Measurements from ENCODE around the gene IMP4. TPM values are rescaled to one million over a fixed set of nuclear protein-coding genes. Genes with fewer than 3 reads are reported as not detected.
A peak's percentile ranks its signal among the peaks of the same experiment; 100 is the strongest.

Gene IMP4
- total and polyA plus RNA-seq, 2 experiments from 2014 or later: 87.8 to 147 TPM

GRCh38 chr2:130345091-130345490 is 2.4 kb downstream of the IMP4 start:
- Histone ChIP-seq H3K27me3 (ENCODE audit: insufficient read depth) (no peaks in the 10 kb centered on the region), H3K79me2 (replicated peaks; ENCODE audit: insufficient read depth) (peaks cover 21% of the 10 kb centered on the region), H3K27ac (ENCODE audit: low read depth) (no peak overlapping the region), H4K20me1 (replicated peaks; ENCODE audit: insufficient read depth) (peaks cover 4% of the 10 kb centered on the region), H3F3A (replicated peaks; ENCODE audit: low read depth) (0 out of 2 replicates have a peak, but pooled peaks cover 3% of the 10 kb centered on the region), H3K9me2 (ENCODE audit: insufficient read depth) (no peaks in the 10 kb centered on the region), H3K36me3 (ENCODE audit: insufficient read depth) (peaks cover 25% of the 10 kb centered on the region), H3K4me2 (no peak overlapping the region), H3K4me1 (ENCODE audit: insufficient read depth) (peaks cover 4% of the 10 kb centered on the region; the same call in 1 of the 2 replicates), H2AFZ (no peak overlapping the region), H3K4me3 (no peak overlapping the region)
- no peak overlapping the region for H3K27ac Mint-ChIP-seq
- DNase-seq (ENCODE audit: low spot score): no peak
- peaks cover 16% of the 10 kb centered on the region for H3K27me3 Mint-ChIP-seq (ENCODE audit: insufficient read depth, low read depth, poor library complexity)
- H3K4me1 Mint-ChIP-seq: peaks cover 8% of the 10 kb centered on the region
- TF ChIP-seq ZNF331 (CRISPR knock-in tag; IDR thresholded peaks at IDR 0.05; ENCODE audit: low read depth) (no peak), EZH2 (IDR thresholded peaks at IDR 0.05; ENCODE audit: low read depth, unreplicated experiment) (no peak), POLR2AphosphoS5 (IDR thresholded peaks at IDR 0.05; ENCODE audit: low read depth) (no peak), JUNB (IDR thresholded peaks at IDR 0.05; ENCODE audit: unreplicated experiment) (no peak), REST (IDR thresholded peaks at IDR 0.05; ENCODE audit: unreplicated experiment) (no peak), ZNF462 (CRISPR knock-in tag; IDR thresholded peaks at IDR 0.05) (no peak), CTCF (conservative IDR thresholded peaks at IDR 0.05; ENCODE audit: low read depth in 2 of 2) (no peak), STAT1 (IDR thresholded peaks at IDR 0.05; ENCODE audit: unreplicated experiment) (no peak), ZNF114 (CRISPR knock-in tag; IDR thresholded peaks at IDR 0.05) (no peak), NANOG (IDR thresholded peaks at IDR 0.05; ENCODE audit: borderline replicate concordance) (no peak), CREB1 (CRISPR knock-in tag; IDR thresholded peaks at IDR 0.05; ENCODE audit: low read depth) (no peak), EZH2phosphoT487 (IDR thresholded peaks at IDR 0.05; ENCODE audit: unreplicated experiment) (no peak), ETS1 (IDR thresholded peaks at IDR 0.05) (no peak)
- no peak for ATAC-seq
- peak overlapping the region; percentile 99; the same call in 2 of the 3 replicates for H3K4me3 Mint-ChIP-seq
- peaks cover 58% of the 10 kb centered on the region for H3K36me3 Mint-ChIP-seq (ENCODE audit: low read depth)
- H3K9me3 Mint-ChIP-seq: no peaks in the 10 kb centered on the region

Measured in GM23338 (cell line).